ENCODE measurements around the gene RGR.

DNA sequence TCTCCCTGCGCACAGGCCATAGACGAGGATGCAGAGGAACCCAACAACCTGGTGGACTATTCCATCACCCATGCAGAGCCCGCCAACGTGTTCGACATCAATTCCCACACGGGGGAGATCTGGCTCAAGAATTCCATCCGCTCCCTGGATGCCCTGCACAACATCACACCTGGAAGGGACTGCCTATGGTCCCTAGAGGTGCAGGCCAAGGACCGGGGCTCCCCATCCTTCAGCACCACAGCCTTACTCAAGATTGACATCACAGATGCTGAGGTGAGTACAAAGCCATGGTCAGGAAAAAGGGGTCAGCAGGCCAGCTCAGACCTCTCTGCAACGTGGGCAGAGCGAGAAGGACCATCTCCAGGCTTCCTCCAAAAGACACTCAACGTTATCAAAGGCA is 31.8 kb upstream of the RGR start:
- TF ChIP-seq, protein P1, sequence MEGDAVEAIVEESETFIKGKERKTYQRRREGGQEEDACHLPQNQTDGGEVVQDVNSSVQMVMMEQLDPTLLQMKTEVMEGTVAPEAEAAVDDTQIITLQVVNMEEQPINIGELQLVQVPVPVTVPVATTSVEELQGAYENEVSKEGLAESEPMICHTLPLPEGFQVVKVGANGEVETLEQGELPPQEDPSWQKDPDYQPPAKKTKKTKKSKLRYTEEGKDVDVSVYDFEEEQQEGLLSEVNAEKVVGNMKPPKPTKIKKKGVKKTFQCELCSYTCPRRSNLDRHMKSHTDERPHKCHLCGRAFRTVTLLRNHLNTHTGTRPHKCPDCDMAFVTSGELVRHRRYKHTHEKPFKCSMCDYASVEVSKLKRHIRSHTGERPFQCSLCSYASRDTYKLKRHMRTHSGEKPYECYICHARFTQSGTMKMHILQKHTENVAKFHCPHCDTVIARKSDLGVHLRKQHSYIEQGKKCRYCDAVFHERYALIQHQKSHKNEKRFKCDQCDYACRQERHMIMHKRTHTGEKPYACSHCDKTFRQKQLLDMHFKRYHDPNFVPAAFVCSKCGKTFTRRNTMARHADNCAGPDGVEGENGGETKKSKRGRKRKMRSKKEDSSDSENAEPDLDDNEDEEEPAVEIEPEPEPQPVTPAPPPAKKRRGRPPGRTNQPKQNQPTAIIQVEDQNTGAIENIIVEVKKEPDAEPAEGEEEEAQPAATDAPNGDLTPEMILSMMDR (IDR thresholded peaks at IDR 0.05; ENCODE audit: low read length): no peak
- no peak for TF ChIP-seq EZH2 (IDR thresholded peaks at IDR 0.05; ENCODE audit: borderline replicate concordance, low read length)
